Fibroblast of peridontal ligament (primary cell): ENCODE data around the gene DUSP22.

Source experiments
- DNase-seq: peaks from one replicate; pipeline ENCODE4 v3.0.0-alpha.2; 2010; ENCODE audit errors: extremely low read depth

DUSP22 gene

DNA sequence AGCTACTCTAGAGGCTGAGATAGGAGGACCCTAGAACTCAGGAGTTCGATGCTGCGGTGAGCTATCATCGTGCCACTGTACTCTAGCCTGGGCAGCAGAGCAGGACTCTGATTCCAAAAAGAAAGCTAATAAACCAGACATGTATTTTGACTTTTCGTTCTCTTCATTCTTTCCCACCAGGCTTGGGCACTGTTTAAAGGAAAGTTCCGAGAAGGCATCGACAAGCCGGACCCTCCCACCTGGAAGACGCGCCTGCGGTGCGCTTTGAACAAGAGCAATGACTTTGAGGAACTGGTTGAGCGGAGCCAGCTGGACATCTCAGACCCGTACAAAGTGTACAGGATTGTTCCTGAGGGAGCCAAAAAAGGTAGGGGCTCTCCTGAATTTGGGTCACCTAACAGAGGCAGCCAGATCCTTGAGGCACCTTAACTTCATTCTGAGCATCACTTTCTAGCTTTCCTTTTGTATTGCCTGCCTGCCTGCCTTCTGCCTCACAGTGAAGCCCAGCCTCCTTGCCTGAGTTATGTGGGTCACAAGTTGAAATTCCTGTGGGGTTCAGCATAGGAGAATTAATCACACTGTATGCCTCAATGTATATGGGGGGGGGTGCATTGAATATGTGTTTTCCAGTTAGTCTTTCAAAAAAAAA is 102.5 kb downstream of the DUSP22 start:
- DNase-seq: no peak

DNA sequence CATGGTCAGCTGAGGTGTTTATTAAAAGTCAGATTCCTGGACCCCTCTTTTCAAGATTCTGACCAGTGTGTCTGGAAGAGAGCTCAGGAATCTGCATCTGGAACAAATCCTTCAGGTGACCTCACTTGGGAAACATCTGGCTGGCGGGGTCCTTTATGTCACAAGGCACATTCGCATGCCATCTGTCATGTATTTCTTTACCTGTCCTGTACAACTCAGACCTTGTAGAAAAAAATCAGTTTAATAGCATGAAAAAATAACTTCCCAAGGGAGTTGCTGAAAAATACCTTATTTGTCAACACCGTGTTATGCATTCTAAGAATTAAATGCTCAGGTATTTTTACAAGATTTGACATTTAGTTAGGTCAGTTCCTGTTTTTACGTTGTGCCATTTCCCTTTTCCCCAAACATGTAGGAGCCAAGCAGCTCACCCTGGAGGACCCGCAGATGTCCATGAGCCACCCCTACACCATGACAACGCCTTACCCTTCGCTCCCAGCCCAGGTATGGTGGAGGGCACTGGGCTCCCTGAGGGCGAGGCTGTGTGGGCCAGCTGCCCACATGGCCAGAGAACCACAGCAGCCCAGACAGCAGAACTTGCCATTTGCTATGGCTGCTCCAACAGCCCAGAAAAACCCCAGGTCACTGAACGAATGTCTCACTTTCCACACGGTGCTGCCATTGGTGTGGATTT is 103.3 kb downstream of the DUSP22 start:
- DNase-seq: no peak

DNA sequence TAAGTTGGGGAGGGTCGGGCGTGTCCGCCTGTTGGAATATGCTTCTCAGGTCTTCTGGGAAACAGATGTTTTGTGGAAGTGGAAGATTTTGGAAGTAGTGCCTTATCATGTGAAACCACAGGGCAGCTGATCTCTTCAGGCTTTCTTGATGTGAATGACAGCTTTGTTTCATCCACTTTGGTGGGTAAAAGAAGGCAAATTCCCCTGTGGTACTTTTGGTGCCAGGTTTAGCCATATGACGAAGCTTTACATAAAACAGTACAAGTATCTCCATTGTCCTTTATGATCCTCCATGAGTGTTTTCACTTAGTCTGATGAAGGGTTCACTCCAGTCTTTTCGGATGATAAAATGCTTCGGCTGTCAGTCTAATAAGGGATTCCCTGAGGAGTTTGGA is 103.8 kb downstream of the DUSP22 start:
- no peak for DNase-seq

DNA sequence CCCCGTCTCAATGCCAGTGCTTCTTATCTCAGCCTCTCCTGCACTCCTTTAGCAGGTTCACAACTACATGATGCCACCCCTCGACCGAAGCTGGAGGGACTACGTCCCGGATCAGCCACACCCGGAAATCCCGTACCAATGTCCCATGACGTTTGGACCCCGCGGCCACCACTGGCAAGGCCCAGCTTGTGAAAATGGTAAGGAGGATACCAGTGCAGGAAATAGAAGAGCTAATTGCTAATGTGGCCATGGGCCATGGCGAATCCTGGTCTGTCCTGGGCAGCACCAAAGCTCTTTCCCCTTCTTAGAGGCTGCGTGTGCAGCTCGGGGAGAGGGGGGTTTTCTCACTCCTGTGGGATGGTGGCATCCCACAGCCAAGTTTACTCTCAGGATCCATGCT is 104.8 kb downstream of the DUSP22 start:
- no peak for DNase-seq

DNA sequence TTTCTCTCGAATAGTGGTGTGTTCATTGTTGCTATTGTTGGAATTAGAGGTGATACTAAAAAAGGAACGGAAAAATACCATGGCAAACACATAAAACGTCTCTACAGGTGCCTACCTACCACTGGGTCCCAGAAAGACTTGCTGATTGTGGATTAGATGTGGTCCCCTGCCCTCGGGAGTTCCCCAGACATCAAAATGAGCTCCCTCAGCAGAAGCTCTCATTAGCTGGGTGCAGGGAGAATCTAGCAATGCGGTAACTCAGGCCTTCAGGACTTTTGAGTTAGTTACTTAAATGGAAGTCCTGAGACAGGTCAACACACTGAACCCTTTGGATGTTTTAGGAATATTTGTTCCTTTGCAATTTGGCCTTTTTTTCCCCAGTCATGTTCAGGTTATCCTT is 105.3 kb downstream of the DUSP22 start:
- no peak for DNase-seq

DNA sequence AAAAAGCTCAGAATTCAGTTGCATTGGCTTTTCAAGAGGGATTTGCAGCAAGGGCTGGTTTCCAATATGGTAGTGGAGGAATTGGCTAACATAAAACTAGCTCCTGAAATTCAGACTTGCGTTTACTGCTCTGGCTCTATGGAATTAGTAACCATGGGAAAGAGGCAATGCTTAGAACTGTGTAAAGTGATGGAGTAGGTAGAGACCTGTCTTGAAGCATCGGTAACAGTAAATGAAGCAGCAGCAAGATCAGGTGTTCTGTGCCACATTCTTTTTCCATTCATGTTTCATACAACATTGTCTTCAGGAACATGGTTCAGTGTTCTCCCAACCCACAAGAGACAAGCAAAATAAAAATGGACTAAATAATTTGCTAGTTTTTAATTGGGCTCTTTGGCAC is 105.8 kb downstream of the DUSP22 start:
- no peak for DNase-seq

DNA sequence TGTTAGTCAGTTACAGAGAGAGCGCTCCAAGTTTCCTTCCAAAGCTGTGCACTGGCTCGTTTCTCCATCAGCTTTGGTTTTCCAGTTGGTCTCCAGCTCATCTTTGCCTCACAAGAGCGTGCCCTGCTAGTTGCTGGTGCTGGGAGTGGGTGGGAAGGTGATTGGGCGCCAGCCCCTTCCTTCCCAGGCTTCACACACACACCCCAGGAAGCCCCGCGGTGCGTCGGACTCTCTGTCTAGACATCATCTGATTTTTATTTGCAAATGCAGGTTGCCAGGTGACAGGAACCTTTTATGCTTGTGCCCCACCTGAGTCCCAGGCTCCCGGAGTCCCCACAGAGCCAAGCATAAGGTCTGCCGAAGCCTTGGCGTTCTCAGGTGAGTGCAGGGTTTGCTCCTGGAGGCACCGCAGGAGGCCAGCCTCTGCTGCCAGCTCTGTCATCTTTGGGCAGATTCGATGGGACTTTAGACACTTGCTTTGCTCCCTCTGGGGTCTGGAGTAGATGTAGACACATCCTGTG is 106.3 kb downstream of the DUSP22 start:
- no peak for DNase-seq

DNA sequence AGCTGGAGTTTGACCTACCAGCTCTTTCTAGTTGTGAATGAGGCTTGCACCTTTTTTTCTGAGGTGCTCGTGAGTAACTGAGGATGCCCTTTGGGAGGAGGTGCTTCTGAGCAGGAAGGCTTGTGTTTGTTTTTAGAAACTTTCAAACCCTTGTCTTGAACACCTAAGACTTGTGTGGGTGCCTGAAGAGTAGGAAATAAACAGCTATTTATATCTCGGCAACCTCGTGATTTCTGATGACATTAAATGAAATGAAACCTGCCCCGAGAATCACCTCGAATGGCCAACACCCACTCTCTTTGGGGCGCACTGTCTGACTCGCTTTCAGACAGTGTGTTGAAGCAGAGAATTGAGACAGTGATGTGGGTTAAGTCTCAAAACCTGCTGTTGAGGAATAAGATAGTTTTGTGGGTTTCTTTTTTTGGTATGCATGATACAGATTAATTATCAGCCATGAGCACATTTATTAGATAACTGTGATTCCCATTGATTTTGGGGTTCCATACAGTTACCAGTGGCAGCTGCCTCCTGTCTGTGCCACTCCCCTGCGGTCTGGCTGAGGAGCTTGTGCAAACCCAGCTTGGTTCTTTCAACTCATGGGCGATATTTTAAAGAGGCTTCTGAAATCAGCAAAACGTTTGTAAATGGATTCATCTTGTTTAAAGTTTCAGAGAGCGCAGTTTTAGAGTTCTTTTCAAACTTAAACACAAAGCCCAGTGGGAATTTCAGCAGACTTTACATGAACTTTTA is 107.7 kb downstream of the DUSP22 start:
- DNase-seq: no peak

DNA sequence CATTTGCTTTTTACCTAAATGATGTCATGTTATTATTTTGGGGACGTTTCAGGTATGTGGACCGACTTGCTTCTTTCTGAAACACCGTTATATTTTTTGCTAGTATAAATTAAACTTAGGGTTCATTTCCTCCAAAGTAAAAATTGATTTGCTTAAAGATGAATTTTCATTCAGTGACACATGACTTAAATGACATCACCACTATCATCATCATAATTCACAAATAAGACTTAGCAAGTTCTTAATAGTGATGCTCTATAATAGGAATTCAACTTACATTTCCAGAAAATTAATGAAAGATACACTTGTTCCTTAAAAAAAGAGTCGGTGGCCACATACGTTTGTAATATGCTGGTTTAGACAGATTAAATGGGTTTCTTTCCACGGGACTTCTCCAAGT is 108.5 kb downstream of the DUSP22 start:
- DNase-seq: no peak
